NCI-H1105 treated with DMSO at 0.1 percent for 48 hours (cell line): ENCODE results near the gene SMTNL1.
A peak's percentile ranks its signal among the peaks of the same experiment; 100 is the strongest.

Experiments
- DNase-seq: peaks from one replicate; lab custom pipeline; 2025; lab: John Stamatoyannopoulos, UW

SMTNL1 gene

GRCh38 chr11:57546451-57546850, 9.1 kb downstream of the SMTNL1 start:
- no peak for DNase-seq

DNA sequence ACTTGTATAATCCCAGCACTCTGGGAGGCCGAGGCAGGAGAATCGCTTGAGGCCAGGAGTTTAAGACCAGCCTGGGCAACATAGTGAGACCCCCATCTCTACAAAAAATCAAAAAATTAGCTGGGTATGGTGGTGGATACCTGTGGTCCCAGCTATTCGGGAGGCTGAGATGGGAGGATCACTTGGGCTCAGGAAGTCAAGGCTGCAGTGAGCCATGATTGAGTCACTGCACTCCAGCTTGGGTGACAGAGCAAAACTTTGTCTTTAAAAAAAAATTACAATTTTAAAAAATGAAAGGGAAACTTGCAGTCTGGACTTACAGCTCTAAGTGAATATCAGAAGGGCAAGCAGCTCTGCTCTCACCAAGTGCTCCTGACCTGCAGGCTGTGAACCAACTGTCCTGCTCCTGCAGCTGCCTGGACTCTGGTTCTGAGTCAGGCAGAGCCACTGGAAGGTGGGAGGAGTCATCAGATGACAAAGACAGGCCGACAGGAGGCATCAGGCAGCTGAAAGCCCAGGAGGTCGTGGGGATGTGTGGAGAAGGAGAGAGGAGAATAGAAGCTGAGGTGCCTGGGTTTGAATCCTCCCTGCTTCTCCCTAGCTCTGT, 9.6 kb downstream of the SMTNL1 start:
- DNase-seq = no peak

- no peak for DNase-seq
Measured at GRCh38 chr11:57547854-57548377, 10.5 kb downstream of the SMTNL1 start.

DNA sequence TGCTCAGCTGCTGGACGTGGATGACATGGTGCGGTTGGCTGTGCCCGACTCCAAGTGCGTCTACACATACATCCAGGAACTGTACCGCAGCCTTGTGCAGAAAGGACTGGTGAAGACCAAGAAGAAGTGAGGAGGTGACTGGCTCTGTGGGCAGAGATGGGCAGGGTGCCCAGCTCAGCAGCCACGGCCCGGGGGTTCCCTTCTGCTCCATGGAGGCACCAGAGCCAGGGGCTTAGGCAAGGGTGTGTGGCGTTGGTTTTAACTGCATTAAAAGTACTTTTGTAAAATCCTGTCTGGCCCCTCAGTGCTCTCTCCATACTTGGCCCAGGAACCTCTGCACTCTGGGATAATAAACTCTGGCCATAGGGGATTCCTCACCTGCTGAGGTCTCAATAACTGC, 12.6 kb downstream of the SMTNL1 start:
- no peak for DNase-seq

GRCh38 chr11:57551941-57552340, 14.5 kb downstream of the SMTNL1 start:
- no peak for DNase-seq

- DNase-seq = no peak
Measured at GRCh38 chr11:57552479-57552878, 15.1 kb downstream of the SMTNL1 start.

DNA sequence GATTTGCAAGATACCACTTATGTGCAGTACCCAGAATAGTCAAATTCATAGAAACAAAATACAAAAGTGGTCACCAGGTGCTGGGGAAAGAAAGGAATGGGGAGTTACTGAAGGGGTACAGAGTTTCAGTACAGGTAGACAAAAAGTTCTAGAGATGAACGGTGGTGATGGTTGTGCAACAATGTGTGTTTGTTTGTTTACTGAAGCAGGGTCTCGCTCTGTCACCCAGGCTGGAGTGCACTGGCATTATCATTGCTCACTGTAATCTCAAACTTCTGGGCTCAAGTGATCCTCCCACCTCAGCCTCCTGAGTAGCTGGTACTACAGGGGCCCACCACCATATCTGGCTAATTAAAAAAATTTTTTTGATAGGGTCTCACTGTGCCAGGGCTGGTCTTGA, 18.0 kb downstream of the SMTNL1 start:
- no peak for DNase-seq

- DNase-seq = no peak
Measured at GRCh38 chr11:57556041-57556440, 18.6 kb downstream of the SMTNL1 start.

DNA sequence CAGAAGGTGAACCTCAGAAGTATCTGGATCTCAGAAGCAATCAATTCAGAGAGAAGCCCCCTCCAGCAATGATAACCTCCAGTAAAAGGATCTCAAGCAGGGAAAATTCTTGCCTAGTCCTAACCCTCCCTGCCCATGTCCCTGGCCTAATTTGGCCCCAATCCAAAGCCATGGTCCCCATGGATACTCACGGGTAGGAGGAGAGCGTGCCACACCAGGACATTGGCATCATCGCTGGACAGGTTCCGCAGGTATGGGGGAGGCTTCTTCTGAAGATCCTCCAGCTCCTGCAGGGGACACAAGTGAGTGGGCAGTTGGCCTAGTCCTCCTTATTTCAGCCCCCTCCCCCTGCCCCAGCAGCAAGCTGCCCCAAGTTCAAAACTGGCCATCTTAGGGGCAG, 22.8 kb downstream of the SMTNL1 start:
- no peak for DNase-seq

- no peak for DNase-seq
Measured at GRCh38 chr11:57562596-57562995, 25.2 kb downstream of the SMTNL1 start.

GRCh38 chr11:57566005-57566904, 28.9 kb downstream of the SMTNL1 start:
- DNase-seq = no peak

- no peak for DNase-seq
Measured at GRCh38 chr11:57566905-57567514, 29.6 kb downstream of the SMTNL1 start.

DNA sequence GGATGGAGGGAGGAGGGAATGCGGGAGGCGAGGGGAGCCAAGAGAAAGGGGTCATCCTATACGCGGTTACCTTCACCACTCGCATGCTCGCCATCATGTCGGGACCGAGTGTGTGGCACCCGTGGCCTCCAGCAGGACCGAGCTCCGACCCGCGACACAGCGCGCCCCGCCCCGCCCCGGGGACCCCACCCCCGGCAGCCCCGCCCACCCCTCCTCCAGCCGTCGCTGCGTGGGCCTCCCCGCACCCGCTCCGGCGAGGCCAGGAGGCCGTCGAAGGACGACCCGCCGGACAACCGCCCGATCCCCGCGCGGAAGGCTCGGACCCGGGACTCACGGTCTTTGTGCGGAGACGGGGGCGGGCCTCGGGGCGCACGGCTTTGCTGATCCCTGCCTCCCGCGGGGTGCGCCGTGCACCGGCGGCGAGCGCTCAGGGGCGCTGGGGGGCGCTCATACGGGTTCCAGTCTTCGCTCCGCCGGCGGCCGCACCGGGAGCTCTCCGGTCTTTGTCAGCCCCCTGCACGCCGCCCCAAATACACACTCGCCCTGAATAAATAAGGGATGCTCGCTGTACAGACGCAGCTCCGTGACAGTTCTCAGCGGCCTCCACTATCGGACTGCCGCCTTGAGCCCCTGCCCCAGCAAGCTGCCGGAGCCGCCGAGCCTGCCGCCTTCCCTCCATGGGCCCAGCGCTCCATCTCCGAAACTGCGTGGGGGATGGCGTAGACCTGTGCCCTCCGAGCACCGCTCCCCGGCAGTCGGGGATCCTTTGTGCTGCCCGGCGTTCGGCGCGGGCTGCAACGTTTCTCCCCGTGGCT, 30.3 kb downstream of the SMTNL1 start, which contains the start of gene UBE2L6:
Gene UBE2L6, minus strand, starts transcription at position 158 of the 815 bp plus-strand sequence. Its CDS starts 61 bp downstream, at position 97.
- peak; percentile 76 for DNase-seq

- no peak for DNase-seq
Measured at GRCh38 chr11:57568330-57568766, 31.0 kb downstream of the SMTNL1 start.

GRCh38 chr11:57571606-57572005, 34.2 kb downstream of the SMTNL1 start:
- DNase-seq = no peak

- no peak for DNase-seq
Measured at GRCh38 chr11:57574061-57574460, 36.7 kb downstream of the SMTNL1 start.

DNA sequence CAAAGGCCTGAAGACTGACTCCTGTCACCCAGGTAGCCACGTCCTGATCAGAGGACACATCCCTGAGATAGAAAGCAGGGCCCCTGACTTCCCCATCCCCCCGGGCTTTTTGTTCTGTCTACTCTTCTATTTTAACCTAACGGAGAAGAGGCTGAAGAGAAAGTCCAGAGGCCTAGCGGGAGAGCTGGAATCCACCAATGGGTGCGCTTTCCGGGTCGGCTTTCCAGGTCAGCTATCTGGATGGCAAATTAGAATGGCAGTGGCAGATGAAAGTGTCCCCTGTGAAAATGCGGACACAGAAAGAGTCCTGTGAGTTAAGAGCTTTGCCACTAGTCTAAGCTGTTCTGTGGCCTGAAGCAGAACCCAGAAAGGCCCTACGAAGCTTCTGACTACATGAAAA, 46.9 kb downstream of the SMTNL1 start:
- DNase-seq = no peak

GRCh38 chr11:57585301-57585700, 47.9 kb downstream of the SMTNL1 start:
- DNase-seq = no peak

- no peak for DNase-seq
Measured at GRCh38 chr11:57586711-57587245, 49.4 kb downstream of the SMTNL1 start.

GRCh38 chr11:57588046-57588710, 50.8 kb downstream of the SMTNL1 start:
- DNase-seq = no peak
